ENCODE measurements around the gene C6orf118. TPM values are rescaled to one million over a fixed set of nuclear protein-coding genes. Genes with fewer than 3 reads are reported as not detected.

C6orf118 gene
- total RNA-seq, 1 donor from 2014 or later: not detected

DNA sequence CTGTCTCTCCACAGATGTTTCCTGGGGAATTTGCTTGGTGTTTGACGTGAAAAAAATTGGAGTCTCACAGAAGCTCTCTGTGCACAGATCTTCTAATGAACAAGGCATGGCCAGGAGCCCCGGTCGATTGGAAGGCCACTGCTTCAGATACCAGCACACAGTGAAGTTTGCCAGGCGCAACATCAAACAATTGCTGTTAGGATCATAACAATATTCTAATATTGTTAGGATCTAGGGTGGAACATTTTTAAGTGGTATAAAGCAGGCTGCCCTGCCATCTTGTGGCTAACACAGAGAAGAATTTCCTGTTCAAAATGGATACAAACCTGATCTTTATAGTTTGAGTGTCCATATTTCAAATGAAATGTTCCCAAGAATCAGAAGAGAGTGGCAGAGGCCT lies 64.1 kb downstream of the C6orf118 start:
- no peak for DNase-seq (ENCODE audit: extremely low read depth, low read depth, low spot score)

DNA sequence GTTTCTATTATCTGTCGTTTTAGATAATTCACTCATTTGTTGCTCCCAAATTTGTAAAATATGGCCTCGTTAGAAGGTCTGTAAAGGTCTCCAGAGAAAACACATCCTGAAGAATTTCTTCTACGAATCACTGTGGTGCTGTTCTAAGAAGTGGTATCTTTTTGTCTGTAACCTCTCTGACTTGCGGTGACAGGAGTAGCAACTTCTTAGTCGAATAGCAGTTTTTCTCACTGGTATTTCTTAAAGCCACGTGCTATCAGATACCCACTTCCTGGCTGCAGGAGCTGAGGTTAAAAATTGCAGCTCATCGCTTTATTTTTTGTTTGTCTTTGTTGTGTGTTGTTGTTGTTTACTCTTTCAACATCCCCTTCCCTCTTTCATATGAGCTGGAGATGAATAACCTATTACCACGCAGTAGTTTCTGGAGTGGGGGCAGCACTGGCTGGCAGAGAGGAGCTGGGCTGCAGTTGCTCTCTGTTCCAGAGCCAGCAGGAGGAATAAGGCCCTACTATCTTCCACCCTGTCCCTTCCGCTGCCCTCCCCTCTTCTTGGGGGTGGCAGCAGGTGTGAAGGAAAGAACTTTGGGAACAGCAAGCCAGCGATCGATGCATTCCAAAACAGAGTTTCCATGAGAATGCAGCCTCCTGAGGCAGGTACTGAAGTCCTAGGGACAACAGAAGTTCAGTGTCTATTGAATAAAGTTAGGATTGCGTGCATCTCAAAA lies 64.7 kb downstream of the C6orf118 start:
- no peak for DNase-seq (ENCODE audit: extremely low read depth, low read depth, low spot score)

DNA sequence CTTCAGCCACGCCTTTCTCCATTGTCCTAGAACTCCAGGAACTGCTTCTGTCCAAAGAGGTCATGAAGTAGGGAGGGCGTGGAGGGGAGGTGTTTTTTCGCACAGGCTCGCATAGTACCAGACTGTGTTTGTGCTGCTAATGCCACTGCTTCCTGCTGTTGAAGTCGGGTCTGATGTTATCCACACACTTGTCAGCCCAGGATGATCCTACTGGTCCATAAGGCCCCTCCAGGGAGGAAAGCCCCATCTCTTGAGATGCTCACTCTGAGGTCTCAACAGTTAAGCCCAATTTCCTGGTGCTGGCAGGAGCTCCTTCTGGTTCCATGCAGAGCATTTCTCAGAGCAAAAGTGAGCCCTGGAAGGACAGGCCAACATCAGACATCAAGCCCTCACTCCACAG lies 65.6 kb downstream of the C6orf118 start:
- DNase-seq (ENCODE audit: extremely low read depth, low read depth, low spot score): no peak

DNA sequence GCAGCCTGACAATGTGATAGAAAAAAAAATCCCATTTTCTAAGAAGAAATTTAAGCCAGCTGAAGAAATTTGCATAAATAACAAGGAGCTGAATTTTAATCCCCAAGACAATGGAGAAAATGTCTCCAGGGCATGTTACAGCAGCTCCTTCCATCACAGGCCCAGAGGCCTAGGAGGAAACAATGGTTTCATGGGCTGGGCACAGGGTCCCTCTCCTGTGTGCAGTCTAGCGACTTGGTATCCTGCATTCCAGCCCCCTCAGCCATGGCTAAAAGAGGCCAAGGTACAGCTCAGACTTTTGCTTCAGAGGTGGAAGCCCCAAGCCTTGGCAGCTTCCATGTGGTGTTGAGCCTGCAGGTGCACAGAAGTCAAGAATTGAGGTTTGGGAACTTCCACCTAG lies 73.1 kb downstream of the C6orf118 start:
- DNase-seq (ENCODE audit: extremely low read depth, low read depth, low spot score): no peak

DNA sequence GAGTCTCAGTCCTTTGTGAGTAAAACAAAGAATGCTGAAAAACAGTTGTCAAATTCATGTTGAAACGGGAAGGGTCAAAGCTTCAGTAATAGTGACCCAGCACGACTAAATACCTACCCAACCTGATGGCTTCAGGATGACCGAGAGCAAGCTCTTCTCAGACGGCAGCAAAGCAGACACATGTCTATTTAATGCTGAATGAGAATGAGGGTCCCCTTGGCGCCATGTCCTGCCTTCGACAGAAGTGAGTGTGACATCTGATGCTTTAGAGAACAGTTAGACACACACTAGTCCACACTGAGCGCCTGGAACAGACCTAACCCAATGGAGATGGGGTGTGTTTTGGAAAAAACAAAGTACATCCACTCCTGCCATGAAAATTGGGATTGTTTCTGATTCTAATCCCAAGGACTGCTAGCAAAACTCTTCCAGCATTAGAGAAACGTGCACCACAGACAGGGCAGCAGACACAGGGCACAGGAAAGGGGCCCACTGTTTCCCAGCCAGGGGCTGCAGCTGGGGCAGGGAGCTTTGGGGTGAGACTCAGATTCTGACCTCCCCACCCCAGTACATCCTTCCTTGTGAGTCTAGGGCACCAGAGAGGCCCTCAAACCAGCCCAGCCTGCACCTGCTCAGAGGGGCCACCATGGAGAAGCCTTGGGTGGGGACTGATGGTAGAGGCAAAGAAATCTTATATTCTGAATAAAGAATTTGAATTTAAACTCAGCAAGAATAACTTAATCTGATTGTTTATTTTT lies 76.5 kb downstream of the C6orf118 start:
- no peak for DNase-seq (ENCODE audit: extremely low read depth, low read depth, low spot score)

DNA sequence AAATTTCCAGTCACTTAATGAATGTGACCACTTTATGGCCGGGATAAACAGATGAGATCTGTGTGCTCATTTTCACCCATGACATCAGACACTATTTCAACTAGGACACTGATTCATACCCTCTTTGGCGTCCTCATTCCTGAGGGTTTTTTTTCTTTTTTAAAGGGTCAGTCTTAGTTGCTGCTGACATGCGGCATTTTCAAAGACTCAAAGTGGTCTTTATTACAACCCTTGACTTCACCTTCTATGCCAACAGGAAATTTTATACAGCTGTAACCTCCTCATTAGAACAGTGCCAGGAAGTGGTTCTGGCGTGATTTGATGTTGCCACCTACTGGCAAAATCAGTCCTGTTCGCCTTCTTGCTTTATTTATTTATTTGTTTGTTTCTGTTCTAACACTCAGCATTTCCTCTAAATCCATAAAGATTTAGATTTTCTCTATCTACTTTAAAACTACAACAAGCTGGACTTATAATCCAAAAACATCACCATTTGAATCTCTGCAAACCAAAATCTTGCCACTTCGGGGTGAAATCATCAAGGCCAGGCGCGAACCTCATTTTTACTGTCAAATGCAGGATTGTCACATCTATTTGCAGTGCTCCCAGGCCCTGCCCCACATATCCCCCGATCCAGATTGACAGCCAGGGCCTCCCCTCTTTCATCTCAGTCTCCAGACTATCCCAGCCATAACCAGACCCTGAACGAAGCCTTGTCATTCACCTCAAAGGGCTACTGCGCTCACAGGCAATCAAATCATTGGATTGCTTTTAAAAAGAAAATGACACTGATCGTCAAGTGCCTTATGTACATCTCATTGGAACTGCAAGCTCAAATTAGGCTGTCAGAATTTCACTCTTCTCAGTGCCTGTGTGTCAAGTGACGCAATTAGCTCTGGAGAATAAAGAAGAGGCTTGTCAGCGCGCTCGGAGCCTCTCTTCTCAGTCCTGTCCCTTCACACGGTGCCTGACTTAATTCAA lies 77.5 kb downstream of the C6orf118 start:
- DNase-seq (ENCODE audit: extremely low read depth, low read depth, low spot score): no peak

DNA sequence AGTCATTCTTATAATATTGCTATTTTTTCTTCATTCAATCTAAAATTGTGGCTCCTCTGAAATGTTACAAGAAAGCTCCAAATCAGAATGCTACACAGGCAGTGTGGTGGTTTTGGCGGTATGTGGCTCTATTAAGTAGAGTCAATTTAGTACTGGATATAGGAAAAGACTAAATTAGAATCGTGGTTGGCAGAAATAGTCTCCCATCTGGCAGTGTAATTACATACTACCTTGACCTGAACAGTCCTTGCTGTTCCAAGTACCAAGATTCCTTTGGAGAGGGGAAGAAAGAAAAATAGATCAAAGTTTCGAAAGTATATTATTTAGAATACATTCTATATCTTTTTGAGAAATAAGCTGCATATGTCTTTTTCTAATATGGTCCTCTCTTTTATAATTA lies 78.2 kb downstream of the C6orf118 start:
- no peak for DNase-seq (ENCODE audit: extremely low read depth, low read depth, low spot score)

Data from glomerular endothelial cell (primary cell).